Uterus (tissue), 2 donors: ENCODE measurements around the gene BMAL2.

ENCODE experiments used
- POLR2A ChIP-seq, 2 donors: fragments of 450-650 bp; IDR thresholded peaks; one replicate each; pipeline ENCODE4 v1.6.1; 2016; ENCODE audit warnings: antibody characterized with exemption in 2 of 2, mild to moderate bottlenecking in 1 of 2, moderate library complexity in 1 of 2
- TF ChIP-seq, protein P1 (sequence below), 4 experiments: fragments of 200-600 bp in 2 of 4; fragments of 450-650 bp in 2 of 4; sonication (generic) in 2 of 4; IDR thresholded peaks; one replicate each; pipeline ENCODE4 v1.5.1; 2016 to 2019; ENCODE audit warnings: antibody characterized with exemption in 4 of 4, mild to moderate bottlenecking in 2 of 4, moderate library complexity in 1 of 4

GRCh38 chr12:27332407-27332713 is 276 bp upstream of the BMAL2 start:
- TF ChIP-seq, protein P1, sequence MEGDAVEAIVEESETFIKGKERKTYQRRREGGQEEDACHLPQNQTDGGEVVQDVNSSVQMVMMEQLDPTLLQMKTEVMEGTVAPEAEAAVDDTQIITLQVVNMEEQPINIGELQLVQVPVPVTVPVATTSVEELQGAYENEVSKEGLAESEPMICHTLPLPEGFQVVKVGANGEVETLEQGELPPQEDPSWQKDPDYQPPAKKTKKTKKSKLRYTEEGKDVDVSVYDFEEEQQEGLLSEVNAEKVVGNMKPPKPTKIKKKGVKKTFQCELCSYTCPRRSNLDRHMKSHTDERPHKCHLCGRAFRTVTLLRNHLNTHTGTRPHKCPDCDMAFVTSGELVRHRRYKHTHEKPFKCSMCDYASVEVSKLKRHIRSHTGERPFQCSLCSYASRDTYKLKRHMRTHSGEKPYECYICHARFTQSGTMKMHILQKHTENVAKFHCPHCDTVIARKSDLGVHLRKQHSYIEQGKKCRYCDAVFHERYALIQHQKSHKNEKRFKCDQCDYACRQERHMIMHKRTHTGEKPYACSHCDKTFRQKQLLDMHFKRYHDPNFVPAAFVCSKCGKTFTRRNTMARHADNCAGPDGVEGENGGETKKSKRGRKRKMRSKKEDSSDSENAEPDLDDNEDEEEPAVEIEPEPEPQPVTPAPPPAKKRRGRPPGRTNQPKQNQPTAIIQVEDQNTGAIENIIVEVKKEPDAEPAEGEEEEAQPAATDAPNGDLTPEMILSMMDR (IDR thresholded peaks at IDR 0.05), result no peak
- TF ChIP-seq POLR2A (IDR thresholded peaks at IDR 0.05), result no peak
